Fibroblast of lung (primary cell): ENCODE data around the gene PAH. TPM values are rescaled to one million over a fixed set of nuclear protein-coding genes. Genes with fewer than 3 reads are reported as not detected.

Source experiments
- DNase-seq, 2 donors: peaks; one replicate each; pipeline versions ENCODE4 v3.0.0 to v3.0.0-alpha.2; 2010; ENCODE audit warnings: low read depth in 2 of 2
- H2AFZ ChIP-seq: 2 replicates; pipeline ENCODE4 v1.5.1; 2012; ENCODE audit warnings: low read length, control low read depth, inconsistent platforms
- H3K27ac ChIP-seq: 2 replicates; pipeline ENCODE4 v1.5.1; 2011; ENCODE audit warnings: low read length, control low read depth; ENCODE audit not compliant: insufficient read depth
- H3K27me3 ChIP-seq: 2 replicates; pipeline ENCODE4 v1.5.1; 2011; ENCODE audit warnings: mild to moderate bottlenecking, low read length; ENCODE audit not compliant: control insufficient read depth, insufficient read depth
- H3K36me3 ChIP-seq: 2 replicates; pipeline ENCODE4 v1.5.1; 2011; ENCODE audit warnings: low read length; ENCODE audit not compliant: control insufficient read depth, insufficient read depth
- H3K4me1 ChIP-seq: 2 replicates; pipeline ENCODE4 v1.5.1; 2011; ENCODE audit warnings: low read length; ENCODE audit not compliant: control insufficient read depth, insufficient read depth; ENCODE audit errors: extremely low read depth
- H3K4me2 ChIP-seq: 2 replicates; pipeline ENCODE4 v1.5.1; 2011; ENCODE audit warnings: low read length, control low read depth; ENCODE audit not compliant: insufficient read depth; ENCODE audit errors: extremely low read depth
- H3K4me3 ChIP-seq, 4 experiments: fragments of 200-600 bp in 1 of 4; sonication (generic) in 1 of 4; replicated peaks in 1 of 4; 2 replicates each; pipeline ENCODE4 v1.5.1; 2011 to 2016; ENCODE audit warnings: low read length in 4 of 4, low read depth in 3 of 4, mild to moderate bottlenecking in 3 of 4, control low read depth in 2 of 4, inconsistent platforms in 1 of 4, mixed read lengths in 1 of 4; ENCODE audit not compliant: insufficient read depth in 1 of 4; ENCODE audit errors: control extremely low read depth in 1 of 4
- H3K79me2 ChIP-seq: 2 replicates; pipeline ENCODE4 v1.5.1; 2012; ENCODE audit warnings: mild to moderate bottlenecking, low read length, inconsistent platforms; ENCODE audit not compliant: control insufficient read depth, insufficient read depth
- H3K9ac ChIP-seq: 2 replicates; pipeline ENCODE4 v1.5.1; 2011; ENCODE audit warnings: mild to moderate bottlenecking, low read length, control low read depth; ENCODE audit not compliant: insufficient read depth
- H3K9me3 ChIP-seq: 2 replicates; pipeline ENCODE4 v1.5.1; 2012; ENCODE audit warnings: low read depth, low read length; ENCODE audit not compliant: control insufficient read depth, insufficient read depth
- H4K20me1 ChIP-seq: 2 replicates; pipeline ENCODE4 v1.5.1; 2011; ENCODE audit warnings: low read length; ENCODE audit not compliant: control insufficient read depth, insufficient read depth; ENCODE audit errors: extremely low read depth
- EZH2 ChIP-seq: IDR thresholded peaks from 2 replicates; pipeline ENCODE4 v1.5.1; 2012; ENCODE audit warnings: low read length, control low read depth, mild to moderate bottlenecking; ENCODE audit errors: missing control alignments
- polyA plus RNA-seq, 2 donors: library from polyadenylated mRNA; depleted of rRNA in 1 of 2; stranded (reverse) in 1 of 2; unstranded in 1 of 2; fragments of >200 nt; gene quantifications; 2 replicates each; pipeline ENCODE4 v1.2.1, GENCODE V29; 2011 to 2012; ENCODE audit warnings: missing spikeins in 1 of 2
- total RNA-seq: library from RNA; depleted of rRNA; stranded (reverse); fragments of >200 nt; gene quantifications from 2 replicates; pipeline ENCODE4 v1.2.1, GENCODE V29; 2014
- TF ChIP-seq, protein P1 (sequence below), 2 donors: IDR thresholded peaks in 1 of 2; conservative IDR thresholded peaks in 1 of 2; 1 replicate in 1 of 2; 2 replicates in 1 of 2; pipeline ENCODE4 v1.5.1; 2011 to 2012; ENCODE audit warnings: low read length in 2 of 2, control low read depth in 1 of 2, inconsistent platforms in 1 of 2, low read depth in 1 of 2, mild to moderate bottlenecking in 1 of 2

PAH gene
- total and polyA plus RNA-seq, 2 donors (not counting 1 experiment from before 2014, with no cell fraction given), result not detected

DNA sequence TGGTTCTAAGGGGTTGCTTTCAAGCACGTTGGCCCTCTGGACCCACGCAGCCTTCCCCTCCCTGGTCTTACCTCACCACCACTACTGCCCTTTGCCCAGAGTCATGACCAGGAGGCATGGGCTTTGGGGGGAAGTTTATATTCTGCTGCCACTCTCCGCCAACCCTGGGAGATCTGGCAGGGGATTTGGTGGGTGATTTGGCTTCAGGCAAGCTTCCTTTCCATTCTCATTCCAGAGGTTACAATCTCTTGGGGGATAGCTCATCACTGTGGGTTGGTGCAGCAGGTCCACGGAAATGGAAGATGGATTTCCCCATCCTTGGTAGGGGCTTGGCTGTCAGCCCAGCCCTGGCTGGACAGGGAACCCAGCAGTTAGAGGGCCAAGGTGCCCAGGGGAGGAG, 6.3 kb downstream of the PAH start:
- Histone ChIP-seq H3K27ac (no peak overlapping the region), H2AFZ (no peak overlapping the region), H3K36me3 (no peaks in the 10 kb centered on the region), H3K4me3 (no peak overlapping the region), H3K4me1 (no peaks in the 10 kb centered on the region), H4K20me1 (no peaks in the 10 kb centered on the region), H3K9me3 (no peaks in the 10 kb centered on the region), H3K4me2 (no peak overlapping the region), H3K9ac (no peak overlapping the region), H3K27me3 (no peaks in the 10 kb centered on the region), H3K79me2 (no peaks in the 10 kb centered on the region)
- DNase-seq, result no peak
- TF ChIP-seq, protein P1, sequence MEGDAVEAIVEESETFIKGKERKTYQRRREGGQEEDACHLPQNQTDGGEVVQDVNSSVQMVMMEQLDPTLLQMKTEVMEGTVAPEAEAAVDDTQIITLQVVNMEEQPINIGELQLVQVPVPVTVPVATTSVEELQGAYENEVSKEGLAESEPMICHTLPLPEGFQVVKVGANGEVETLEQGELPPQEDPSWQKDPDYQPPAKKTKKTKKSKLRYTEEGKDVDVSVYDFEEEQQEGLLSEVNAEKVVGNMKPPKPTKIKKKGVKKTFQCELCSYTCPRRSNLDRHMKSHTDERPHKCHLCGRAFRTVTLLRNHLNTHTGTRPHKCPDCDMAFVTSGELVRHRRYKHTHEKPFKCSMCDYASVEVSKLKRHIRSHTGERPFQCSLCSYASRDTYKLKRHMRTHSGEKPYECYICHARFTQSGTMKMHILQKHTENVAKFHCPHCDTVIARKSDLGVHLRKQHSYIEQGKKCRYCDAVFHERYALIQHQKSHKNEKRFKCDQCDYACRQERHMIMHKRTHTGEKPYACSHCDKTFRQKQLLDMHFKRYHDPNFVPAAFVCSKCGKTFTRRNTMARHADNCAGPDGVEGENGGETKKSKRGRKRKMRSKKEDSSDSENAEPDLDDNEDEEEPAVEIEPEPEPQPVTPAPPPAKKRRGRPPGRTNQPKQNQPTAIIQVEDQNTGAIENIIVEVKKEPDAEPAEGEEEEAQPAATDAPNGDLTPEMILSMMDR (conservative IDR thresholded peaks at IDR 0.05 in 1 of 2, IDR thresholded peaks at IDR 0.05 in 1 of 2; ENCODE audit: low read depth in 1 of 2, low read length in 2 of 2), result no peak
- no peak for TF ChIP-seq EZH2

DNA sequence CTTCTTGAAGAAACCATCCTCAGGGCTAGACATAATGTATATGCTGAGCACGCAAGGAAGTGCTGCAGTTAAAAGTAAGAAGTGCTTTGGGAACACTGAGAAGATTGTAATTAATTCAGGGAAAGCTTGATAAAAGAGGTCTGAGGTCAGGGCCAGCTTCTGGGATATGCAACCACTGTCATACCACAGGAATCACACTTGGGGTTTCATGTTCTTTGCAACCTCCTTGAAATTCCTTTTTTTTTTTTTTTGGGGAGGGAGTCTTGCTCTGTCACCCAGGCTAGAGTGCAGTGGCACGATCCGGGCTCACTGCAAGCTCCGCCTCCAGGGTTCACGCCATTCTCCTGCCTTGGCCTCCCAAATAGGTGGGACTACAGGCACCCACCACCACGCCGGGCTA, 6.9 kb downstream of the PAH start:
- H4K20me1 ChIP-seq, result no peaks in the 10 kb centered on the region
- H3K27ac ChIP-seq, result no peak overlapping the region
- H2AFZ ChIP-seq, result no peak overlapping the region
- H3K4me3 ChIP-seq, result no peak overlapping the region
- H3K4me2 ChIP-seq, result no peak overlapping the region
- no peak overlapping the region for H3K9ac ChIP-seq
- no peak for DNase-seq
- no peaks in the 10 kb centered on the region for H3K36me3 ChIP-seq
- no peaks in the 10 kb centered on the region for H3K4me1 ChIP-seq
- TF ChIP-seq EZH2, result no peak
- TF ChIP-seq, protein P1 (conservative IDR thresholded peaks at IDR 0.05 in 1 of 2, IDR thresholded peaks at IDR 0.05 in 1 of 2; ENCODE audit: low read depth in 1 of 2, low read length in 2 of 2), result no peak
- no peaks in the 10 kb centered on the region for H3K9me3 ChIP-seq
- H3K27me3 ChIP-seq, result no peaks in the 10 kb centered on the region
- H3K79me2 ChIP-seq, result no peaks in the 10 kb centered on the region

DNA sequence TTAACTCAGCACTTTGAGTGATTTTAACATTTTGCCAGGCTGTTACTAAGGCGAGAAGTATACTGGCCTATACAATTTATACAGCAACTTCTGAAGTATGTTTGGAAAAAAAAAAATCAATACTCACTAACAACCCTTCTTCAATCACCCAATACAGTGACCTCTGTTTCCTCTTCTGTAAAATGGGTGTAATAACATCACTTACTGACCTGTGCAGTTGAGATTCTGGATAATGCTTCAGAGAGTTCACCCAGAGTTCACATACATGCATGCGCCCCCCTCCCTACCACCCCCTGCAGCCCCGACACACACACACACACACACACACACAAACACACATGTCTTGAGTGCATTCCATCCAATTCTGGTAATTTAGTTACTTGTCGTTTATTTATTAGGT, 9.1 kb downstream of the PAH start:
- Histone ChIP-seq H3K4me3 (no peak overlapping the region), H2AFZ (no peak overlapping the region), H3K9ac (no peak overlapping the region), H3K4me1 (no peaks in the 10 kb centered on the region), H3K79me2 (no peaks in the 10 kb centered on the region), H3K9me3 (no peaks in the 10 kb centered on the region), H3K36me3 (no peaks in the 10 kb centered on the region), H3K4me2 (no peak overlapping the region), H3K27ac (no peak overlapping the region), H3K27me3 (no peaks in the 10 kb centered on the region), H4K20me1 (no peaks in the 10 kb centered on the region)
- DNase-seq, result no peak
- TF ChIP-seq EZH2, result no peak
- TF ChIP-seq, protein P1 (conservative IDR thresholded peaks at IDR 0.05 in 1 of 2, IDR thresholded peaks at IDR 0.05 in 1 of 2; ENCODE audit: low read depth in 1 of 2, low read length in 2 of 2), result no peak
